Adrenal gland (tissue), 19 donors: ENCODE measurements around the gene ANKRD23. TPM values are rescaled to one million over a fixed set of nuclear protein-coding genes. Genes with fewer than 3 reads are reported as not detected.

ENCODE experiments used
- DNase-seq, 7 donors: peaks; one replicate each; pipeline ENCODE4 v3.0.0-alpha.2; 2019 to 2020
- H3K27ac ChIP-seq, 5 donors: fragments of 200-600 bp; sonication (generic) in 4 of 5; 1 replicate in 3 of 5; 2 replicates in 2 of 5; pipeline versions ENCODE4 v1.5.1 to v1.8.0; 2016 to 2020; ENCODE audit warnings: mild to moderate bottlenecking in 1 of 5
- H3K27me3 ChIP-seq: fragments of 200-600 bp; 2 replicates; pipeline ENCODE4 v1.8.0; 2021
- H3K36me3 ChIP-seq, 2 donors: fragments of 200-600 bp; replicated peaks in 1 of 2; 1 replicate in 1 of 2; 2 replicates in 1 of 2; pipeline versions ENCODE4 v1.5.1 to v1.8.0; 2018 to 2022
- H3K4me1 ChIP-seq, 2 donors: fragments of 200-600 bp; replicated peaks in 1 of 2; 1 replicate in 1 of 2; 2 replicates in 1 of 2; pipeline versions ENCODE4 v1.5.1 to v1.8.0; 2018 to 2021
- H3K4me3 ChIP-seq, 4 donors: fragments of 200-600 bp; sonication (generic) in 3 of 4; one replicate each; pipeline ENCODE4 v1.5.1; 2016 to 2018
- H3K9me3 ChIP-seq, 3 donors: fragments of 200-600 bp; sonication (generic) in 1 of 3; replicated peaks in 1 of 3; 1 replicate in 2 of 3; 2 replicates in 1 of 3; pipeline versions ENCODE4 v1.5.1 to v1.8.0; 2016 to 2021
- CTCF ChIP-seq, 6 experiments: fragments of 450-650 bp in 4 of 6; fragments of 200-600 bp in 2 of 6; sonication (generic) in 1 of 6; IDR thresholded peaks; 1 replicate in 5 of 6; 2 replicates in 1 of 6; pipeline versions ENCODE4 v1.5.1 to v1.8.0; 2016 to 2021; ENCODE audit warnings: antibody characterized with exemption in 6 of 6, mild to moderate bottlenecking in 2 of 6, moderate library complexity in 1 of 6
- POLR2A ChIP-seq, 2 donors: fragments of 450-650 bp; IDR thresholded peaks; one replicate each; pipeline ENCODE4 v1.6.1; 2017; ENCODE audit warnings: antibody characterized with exemption in 2 of 2, mild to moderate bottlenecking in 2 of 2, moderate library complexity in 1 of 2
- WGBS, 4 donors: extraction: QIAGEN DNeasy Blood & Tissue Kit in 2 of 4; methylation state at CpG; one replicate each; pipeline versions ENCODE4 v1.1.5 to v1.1.7; 2013 to 2017; 5-methylcytosine and 5-hydroxymethylcytosine counted together
- intact Hi-C, 2 donors: fragments of 100-400 bp; cut with DNase I; formaldehyde crosslinking; loops; one replicate each; pipeline versions ENCODE4 v1.14.1 to v1.15.0; 2022 to 2023
- long read RNA-seq, 10 donors: library from polyadenylated mRNA in 3 of 10; unstranded in 2 of 10; stranded (forward) in 1 of 10; transcript quantifications; one replicate each; pipeline ENCODE4 v2.0.0 and lab custom pipeline, GENCODE V29; 2021 to 2026
- polyA plus RNA-seq, 3 donors: library from polyadenylated mRNA; stranded (reverse); fragments of 200-250 nt in 2 of 3; fragments of 350-450 nt in 1 of 3; fragmentation: Illumina TruSeq in 1 of 3; extraction: RNeasy Lipid Tissue Mini Kit (QIAGEN cat#74804) in 1 of 3; gene quantifications; one replicate each; pipeline ENCODE4 v1.2.3, GENCODE V29; 2013 to 2014
- total RNA-seq, 9 donors: library from RNA; depleted of rRNA in 4 of 9; stranded (reverse); fragments of >200 nt in 4 of 9; fragments of 120-200 nt in 1 of 9; fragmentation: NEBNext Ultra II Directional in 1 of 9; extraction: Animal tissue kit (Norgen Biotek cat#: 25700) in 1 of 9; gene quantifications; one replicate each; pipeline versions ENCODE4 v1.1.0 to v1.2.4, GENCODE V29; 2013 to 2023
- donor health status: healthy with polysubstance abuse.
- donor health status: Bipolar disorder and iron deficiency.
- donor health status: DM: yes; HTN: yes; CAD: no.
- donor health status: DM: no; HTN: no; CAD: no.
- donor health status: DM: no; HTN: no; CAD: no.
- donor health status: DM: yes; HTN: yes; CAD: no.

Gene ANKRD23
- total RNA-seq: 1 to 10 TPM; 1.1 to 4.8 (median 3.5) TPM
- 10 to 100 TPM in 1 of 3 donors, 1 to 10 TPM in 2; 1.5 to 10.6 (median 5.3) TPM for polyA plus RNA-seq
- long read RNA-seq, donor 1, partial matches to known transcripts: 9 of 9 reads
- long read RNA-seq, donor 1, other reads (novel, unspliced or antisense): 0 of 9 reads
- long read RNA-seq, donor 2: 0 reads
- long read RNA-seq, donor 3: 0 reads
- long read RNA-seq, donor 4, partial matches to known transcripts: 1 of 1 reads
- long read RNA-seq, donor 4, other reads (novel, unspliced or antisense): 0 of 1 reads
- long read RNA-seq, donor 5, partial matches to known transcripts: 2 of 9 reads
- long read RNA-seq, donor 5, other reads (novel, unspliced or antisense): 7 of 9 reads
- long read RNA-seq, donor 6, partial matches to known transcripts: 0 of 1 reads
- long read RNA-seq, donor 6, other reads (novel, unspliced or antisense): 1 of 1 reads
- long read RNA-seq, donor 7: 0 reads
- long read RNA-seq, donor 8: 0 reads
- long read RNA-seq, donor 9: 0 reads
- long read RNA-seq, donor 10: 0 reads

DNA sequence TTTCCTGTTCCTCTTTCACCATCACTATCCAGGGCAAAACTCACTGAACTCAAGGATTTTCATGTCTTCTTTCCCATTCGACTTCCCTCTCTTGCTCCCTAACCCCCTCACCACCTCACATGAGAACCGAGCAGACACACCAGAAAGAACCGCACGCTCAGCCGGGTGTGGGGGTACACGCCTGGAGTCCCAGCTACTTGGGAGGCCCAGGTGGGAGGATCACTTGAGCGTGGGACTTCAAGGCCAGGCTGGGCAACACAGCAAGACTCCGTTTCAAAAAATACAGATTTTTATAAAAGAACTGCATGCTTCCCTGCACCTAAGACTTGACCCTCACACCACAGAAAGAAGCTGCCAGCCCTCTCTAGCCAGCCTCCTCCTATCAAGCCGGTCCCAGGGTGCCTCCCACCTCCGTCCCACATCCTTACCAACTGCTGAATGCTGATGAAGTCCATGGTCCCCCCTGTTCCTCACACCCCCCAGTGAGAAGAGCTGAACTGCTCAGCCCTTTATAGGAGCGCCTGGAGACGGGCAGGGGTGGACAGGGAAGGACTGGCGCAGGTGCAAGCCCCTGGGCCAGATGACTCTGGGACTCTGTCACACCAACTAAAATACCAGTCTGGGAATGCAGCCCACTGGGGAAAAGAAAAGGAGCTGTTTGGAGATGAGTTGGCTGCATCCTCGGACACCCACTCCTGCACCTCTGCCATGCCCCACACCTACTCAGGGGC lies at the start of gene ANKRD23:
ANKRD23 (minus strand) TSS at position 484 of the 731 bp plus-strand sequence; CDS start at position 455, 29 bp downstream.
- no peaks in the 10 kb centered on the region for H3K9me3 ChIP-seq
- peaks cover 5 to 8% of the 10 kb centered on the region in 2 donors for H3K4me1 ChIP-seq
- H3K4me3 ChIP-seq: no peak within 1 kb of the TSS
- TF ChIP-seq POLR2A (IDR thresholded peaks at IDR 0.05) (no peak), CTCF (IDR thresholded peaks at IDR 0.05) (no peak)
- no peak within 1 kb of the TSS for H3K27ac ChIP-seq
- WGBS, 4 donors: 88 to 95% (median 92%) methylated on average over 13 to 14 of the region's 14 CpGs
- peaks cover 0 to 23% of the 10 kb centered on the region in 2 donors for H3K36me3 ChIP-seq
- intact Hi-C loops: no loop called here
- no peak for DNase-seq
- no peaks in the 10 kb centered on the region for H3K27me3 ChIP-seq

- H3K36me3 ChIP-seq: no peaks in the 10 kb centered on the region
- TF ChIP-seq POLR2A (IDR thresholded peaks at IDR 0.05) (no peak), CTCF (IDR thresholded peaks at IDR 0.05) (no peak)
- 67 to 75% (median 70%) methylated on average over 8 to 11 of the region's 11 CpGs for whole genome bisulfite sequencing, 4 donors
- H3K27ac ChIP-seq: no peak overlapping the region
- peaks cover 0 to 18% of the 10 kb centered on the region in 2 donors for H3K4me1 ChIP-seq
- no peaks in the 10 kb centered on the region for H3K27me3 ChIP-seq
- intact Hi-C loops: no loop called here
- peak in 2 of 7 donors; percentile 40 to 50 for DNase-seq
- H3K4me3 ChIP-seq: no peak overlapping the region
- H3K9me3 ChIP-seq: no peaks in the 10 kb centered on the region
Observed at GRCh38 chr2:96891591-96892333, 47.9 kb upstream of the ANKRD23 start.

- no peak for DNase-seq
- intact Hi-C loops: no loop called here
- H3K27me3 ChIP-seq: no peaks in the 10 kb centered on the region
- no peak overlapping the region for H3K4me3 ChIP-seq
- no peaks in the 10 kb centered on the region for H3K9me3 ChIP-seq
- WGBS, 4 donors: 70 to 79% (median 76%) methylated on average over 6 of the region's 6 CpGs
- H3K36me3 ChIP-seq: no peaks in the 10 kb centered on the region
- no peak for TF ChIP-seq POLR2A (IDR thresholded peaks at IDR 0.05)
- TF ChIP-seq CTCF (IDR thresholded peaks at IDR 0.05): no peak
- H3K4me1 ChIP-seq: peaks cover 0 to 18% of the 10 kb centered on the region in 2 donors
- no peak overlapping the region for H3K27ac ChIP-seq
Observed at GRCh38 chr2:96890726-96891385, 47.0 kb upstream of the ANKRD23 start.
